Stimulated activated memory B cell treated with anti-CD40 and anti-IgM and Interleukin-4, amounts not matched to agents 10 μg/mL and 1 μg/mL and 100 μg/mL, for 72 hours (primary cell): ENCODE data around the gene ATXN7L1.
"Not testable (repeated sequence)": the region's sequence is repeated elsewhere in the genome, so short reads cannot be mapped to it uniquely, and the experiment has no call there.

Source experiments
- ATAC-seq: fragments of 150-1000 bp; cut with Tn5 transposase; 2 replicates; pipeline ENCODE4 v1.10.0; 2021
- H3K27ac Mint-ChIP-seq: one replicate; pipeline ENCODE4 v1.8.0; 2022; ENCODE audit warnings: mild to moderate bottlenecking, mixed read lengths
- H3K27me3 Mint-ChIP-seq: one replicate; pipeline ENCODE4 v1.8.0; 2022; ENCODE audit warnings: mixed read lengths
- H3K36me3 Mint-ChIP-seq: one replicate; pipeline ENCODE4 v1.8.0; 2022; ENCODE audit warnings: mixed read lengths
- H3K4me1 Mint-ChIP-seq: one replicate; pipeline ENCODE4 v1.8.0; 2022; ENCODE audit warnings: mixed read lengths
- H3K4me3 Mint-ChIP-seq: one replicate; pipeline ENCODE4 v1.8.0; 2022; ENCODE audit warnings: mild to moderate bottlenecking, moderate library complexity, mixed read lengths
- H3K9me3 Mint-ChIP-seq: one replicate; pipeline ENCODE4 v1.8.0; 2022; ENCODE audit warnings: mixed read lengths

Gene ATXN7L1

GRCh38 chr7:105698531-105698930, 177.9 kb downstream of the ATXN7L1 start:
- Mint-ChIP-seq H3K27me3 (no peaks in the 10 kb centered on the region), H3K4me1 (peaks cover 5% of the 10 kb centered on the region), H3K36me3 (no peaks in the 10 kb centered on the region), H3K4me3 (no peak overlapping the region), H3K9me3 (no peaks in the 10 kb centered on the region), H3K27ac (no peak overlapping the region)
- ATAC-seq: no peak

GRCh38 chr7:105697753-105698152, 178.6 kb downstream of the ATXN7L1 start:
- Mint-ChIP-seq H3K4me1 (peaks cover 10% of the 10 kb centered on the region), H3K27ac (no peak overlapping the region), H3K27me3 (no peaks in the 10 kb centered on the region), H3K4me3 (no peak overlapping the region), H3K36me3 (no peaks in the 10 kb centered on the region), H3K9me3 (no peaks in the 10 kb centered on the region)
- ATAC-seq: no peak

DNA sequence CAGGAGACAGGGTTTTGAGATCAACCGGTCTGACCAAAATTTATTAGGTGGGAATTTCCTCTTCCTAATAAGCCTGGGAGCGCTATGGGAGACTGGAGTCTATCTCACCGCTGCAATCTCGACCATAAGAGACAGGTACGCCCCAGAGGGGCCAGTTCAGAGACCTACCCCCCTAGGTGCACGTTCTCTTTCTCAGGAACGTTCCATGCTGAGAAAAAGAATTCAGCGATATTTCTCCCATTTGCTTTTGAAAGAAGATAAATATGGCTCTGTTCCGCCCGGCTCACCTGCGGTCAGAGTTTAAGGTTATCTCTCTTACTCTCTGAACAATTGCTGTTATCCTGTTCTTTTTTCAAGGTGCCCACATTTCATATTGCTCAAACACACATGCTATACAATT, 179.2 kb downstream of the ATXN7L1 start:
- H3K27ac Mint-ChIP-seq, H3K36me3 Mint-ChIP-seq, ATAC-seq, H3K27me3 Mint-ChIP-seq, H3K9me3 Mint-ChIP-seq, H3K4me3 Mint-ChIP-seq: not testable (repeated sequence)
- H3K4me1 Mint-ChIP-seq: peaks cover 16% of the 10 kb centered on the region

GRCh38 chr7:105693576-105693975, 182.8 kb downstream of the ATXN7L1 start:
- Mint-ChIP-seq H3K4me3 (no peak overlapping the region), H3K9me3 (no peaks in the 10 kb centered on the region), H3K27me3 (no peaks in the 10 kb centered on the region), H3K4me1 (peaks cover 45% of the 10 kb centered on the region), H3K27ac (peak overlapping the region; percentile 99), H3K36me3 (no peaks in the 10 kb centered on the region)
- no peak for ATAC-seq

DNA sequence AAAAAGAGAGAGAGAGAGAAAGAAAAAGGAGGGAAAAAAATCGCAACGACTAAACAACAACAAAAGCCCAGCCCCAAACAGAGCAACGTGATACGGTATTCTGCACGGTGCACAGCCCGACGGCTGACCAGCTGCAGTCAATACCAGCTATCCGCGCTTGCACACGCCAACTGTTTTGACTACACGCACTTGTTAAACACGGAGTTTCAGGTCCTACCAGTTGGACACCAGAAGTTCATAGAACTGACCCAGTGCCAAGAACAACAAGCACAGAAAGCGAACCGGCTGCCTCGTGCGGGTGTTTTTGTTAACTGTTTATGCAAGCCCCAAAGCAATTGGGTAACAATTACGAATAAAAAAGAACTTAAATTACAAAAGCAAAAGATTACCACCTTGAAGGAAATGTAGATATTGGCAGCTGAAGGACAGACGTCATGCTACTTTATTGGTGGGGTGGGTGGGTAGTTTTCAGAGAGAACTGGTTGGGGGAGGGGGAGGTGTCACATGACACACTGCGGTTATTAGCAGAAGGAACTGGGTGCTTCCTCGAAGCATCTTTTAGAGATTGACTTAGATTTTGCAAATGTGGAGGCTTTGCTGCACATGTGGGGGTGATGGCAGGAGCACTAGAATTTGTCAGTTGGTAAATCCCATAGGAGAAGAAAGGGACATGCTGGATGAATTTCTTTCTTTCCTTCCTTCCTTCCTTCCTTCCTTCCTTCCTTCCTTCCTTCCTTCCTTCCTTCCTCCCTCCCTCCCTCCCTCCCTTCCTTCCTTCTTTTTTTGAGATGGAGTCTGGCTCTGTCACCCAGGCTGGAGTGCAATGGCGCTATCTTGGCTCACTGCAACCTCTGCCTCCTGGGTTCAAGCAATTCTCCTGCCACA, 184.5 kb downstream of the ATXN7L1 start:
- peaks cover 49% of the 10 kb centered on the region for H3K4me1 Mint-ChIP-seq

GRCh38 chr7:105691082-105691679, 185.2 kb downstream of the ATXN7L1 start:
- Mint-ChIP-seq H3K27ac (peak overlapping the region; percentile 99), H3K27me3 (no peaks in the 10 kb centered on the region), H3K4me3 (peak overlapping the region; percentile 99), H3K36me3 (no peaks in the 10 kb centered on the region), H3K9me3 (no peaks in the 10 kb centered on the region), H3K4me1 (peaks cover 49% of the 10 kb centered on the region)
- peak; percentile 73 for ATAC-seq

More for the DNA sequence above, 184.5 kb downstream of the ATXN7L1 start:
- Mint-ChIP-seq H3K27me3 (no peaks in the 10 kb centered on the region), H3K4me3 (peak overlapping the region; percentile 99), H3K27ac (peak overlapping the region; percentile 99), H3K9me3 (no peaks in the 10 kb centered on the region), H3K36me3 (no peaks in the 10 kb centered on the region)
- peak; percentile 84 for ATAC-seq

- no peaks in the 10 kb centered on the region for H3K9me3 Mint-ChIP-seq
Measured at GRCh38 chr7:105690325-105690945, 186.0 kb downstream of the ATXN7L1 start.

GRCh38 chr7:105689067-105689819, 187.2 kb downstream of the ATXN7L1 start:
- H3K27me3 Mint-ChIP-seq: no peaks in the 10 kb centered on the region
- no peak overlapping the region for H3K4me3 Mint-ChIP-seq
- no peak for ATAC-seq
- H3K27ac Mint-ChIP-seq: peak overlapping the region; percentile 42
- H3K9me3 Mint-ChIP-seq: no peaks in the 10 kb centered on the region
- peaks cover 1% of the 10 kb centered on the region for H3K36me3 Mint-ChIP-seq
- peaks cover 49% of the 10 kb centered on the region for H3K4me1 Mint-ChIP-seq

More at GRCh38 chr7:105690325-105690945, 186.0 kb downstream of the ATXN7L1 start:
- H3K27me3 Mint-ChIP-seq: no peaks in the 10 kb centered on the region
- H3K4me3 Mint-ChIP-seq: peak overlapping the region; percentile 99
- no peaks in the 10 kb centered on the region for H3K36me3 Mint-ChIP-seq
- ATAC-seq: no peak
- H3K27ac Mint-ChIP-seq: peak overlapping the region; percentile 99
- peaks cover 49% of the 10 kb centered on the region for H3K4me1 Mint-ChIP-seq

DNA sequence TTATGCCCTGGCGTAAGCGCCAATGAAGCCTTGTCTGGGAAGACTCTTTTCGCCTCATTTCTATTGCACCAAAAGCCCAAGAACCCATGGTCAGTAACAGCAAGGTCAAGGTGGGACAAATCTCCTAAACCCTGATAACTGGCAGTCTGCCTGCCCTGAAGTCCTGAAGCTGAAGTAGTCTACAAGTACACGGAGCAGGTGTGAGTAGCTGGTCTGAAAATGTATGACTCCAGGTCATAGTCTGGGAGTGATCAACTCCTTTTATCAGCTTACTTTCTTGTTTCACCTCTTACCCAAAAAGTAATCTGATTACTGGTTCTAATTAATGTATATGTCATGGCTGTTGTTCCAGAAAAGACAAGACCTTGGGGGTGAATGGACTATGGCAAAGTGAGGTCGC, 187.8 kb downstream of the ATXN7L1 start:
- H3K4me1 Mint-ChIP-seq: peaks cover 45% of the 10 kb centered on the region
- no peak overlapping the region for H3K4me3 Mint-ChIP-seq
- H3K36me3 Mint-ChIP-seq: peaks cover 8% of the 10 kb centered on the region
- peak overlapping the region; percentile 42 for H3K27ac Mint-ChIP-seq
- H3K27me3 Mint-ChIP-seq: no peaks in the 10 kb centered on the region
- no peaks in the 10 kb centered on the region for H3K9me3 Mint-ChIP-seq
- ATAC-seq: no peak

DNA sequence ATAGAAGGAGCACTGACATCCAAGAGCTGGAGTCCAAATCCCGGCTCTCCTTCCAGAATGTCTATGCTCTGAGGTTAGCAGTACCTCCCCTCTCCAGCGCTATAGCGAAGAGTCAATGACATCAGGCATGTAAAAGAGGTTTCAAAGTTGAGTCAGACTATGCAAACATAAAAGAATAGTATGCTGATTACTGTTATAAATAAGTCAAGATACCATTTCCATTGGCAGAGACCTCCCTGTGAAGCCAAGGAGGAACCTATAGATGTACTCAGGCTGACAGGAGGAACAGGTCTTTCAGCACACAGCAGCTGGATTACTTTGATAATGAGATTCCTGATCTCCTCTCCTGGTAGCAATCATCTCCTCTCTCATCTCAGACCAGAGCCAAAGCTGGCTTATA, 191.2 kb downstream of the ATXN7L1 start:
- Mint-ChIP-seq H3K36me3 (peaks cover 17% of the 10 kb centered on the region), H3K9me3 (no peaks in the 10 kb centered on the region), H3K27me3 (no peaks in the 10 kb centered on the region), H3K27ac (no peak overlapping the region), H3K4me1 (peaks cover 20% of the 10 kb centered on the region), H3K4me3 (no peak overlapping the region)
- ATAC-seq: no peak

- Mint-ChIP-seq H3K4me1 (peaks cover 28% of the 10 kb centered on the region), H3K27ac (no peak overlapping the region), H3K27me3 (no peaks in the 10 kb centered on the region), H3K9me3 (no peaks in the 10 kb centered on the region), H3K36me3 (peaks cover 17% of the 10 kb centered on the region), H3K4me3 (no peak overlapping the region)
- no peak for ATAC-seq
Measured at GRCh38 chr7:105682341-105683060, 193.9 kb downstream of the ATXN7L1 start.

DNA sequence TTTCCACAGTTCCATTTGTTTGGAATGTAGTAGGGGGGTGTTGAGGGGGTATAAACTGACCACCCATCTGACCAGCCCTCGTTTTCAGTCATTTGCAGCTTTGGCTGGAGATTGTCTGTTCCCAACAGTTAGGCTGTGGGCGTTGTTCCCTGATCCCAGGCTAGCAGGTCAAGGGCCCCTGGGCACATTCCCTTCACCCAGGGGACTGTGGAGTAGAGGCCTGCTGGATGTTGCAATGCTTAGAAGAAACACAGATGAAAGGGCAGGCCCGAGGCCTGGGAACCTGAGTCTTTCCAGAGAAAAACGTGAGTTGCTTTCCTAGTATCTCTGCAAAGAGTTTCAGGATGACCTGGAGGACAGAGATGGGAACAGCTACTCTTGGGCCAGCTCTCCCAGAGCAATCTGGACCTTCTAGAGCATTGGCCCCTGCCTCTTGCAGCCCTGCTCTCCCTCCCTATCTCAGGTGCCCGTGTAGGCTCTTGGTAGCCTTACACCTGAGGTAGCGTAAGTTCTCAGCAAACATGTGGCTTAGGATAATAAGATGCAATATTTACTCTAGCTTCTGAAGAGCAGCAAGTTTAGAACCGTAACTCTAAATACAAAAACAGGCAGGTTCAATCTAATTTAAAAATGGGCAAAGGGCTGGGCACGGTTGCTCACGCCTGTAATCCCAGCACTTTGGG, 195.8 kb downstream of the ATXN7L1 start:
- no peaks in the 10 kb centered on the region for H3K27me3 Mint-ChIP-seq
- H3K36me3 Mint-ChIP-seq: peaks cover 17% of the 10 kb centered on the region
- peaks cover 45% of the 10 kb centered on the region for H3K4me1 Mint-ChIP-seq
- no peak overlapping the region for H3K4me3 Mint-ChIP-seq
- no peaks in the 10 kb centered on the region for H3K9me3 Mint-ChIP-seq
- H3K27ac Mint-ChIP-seq: no peak overlapping the region
- ATAC-seq: no peak

DNA sequence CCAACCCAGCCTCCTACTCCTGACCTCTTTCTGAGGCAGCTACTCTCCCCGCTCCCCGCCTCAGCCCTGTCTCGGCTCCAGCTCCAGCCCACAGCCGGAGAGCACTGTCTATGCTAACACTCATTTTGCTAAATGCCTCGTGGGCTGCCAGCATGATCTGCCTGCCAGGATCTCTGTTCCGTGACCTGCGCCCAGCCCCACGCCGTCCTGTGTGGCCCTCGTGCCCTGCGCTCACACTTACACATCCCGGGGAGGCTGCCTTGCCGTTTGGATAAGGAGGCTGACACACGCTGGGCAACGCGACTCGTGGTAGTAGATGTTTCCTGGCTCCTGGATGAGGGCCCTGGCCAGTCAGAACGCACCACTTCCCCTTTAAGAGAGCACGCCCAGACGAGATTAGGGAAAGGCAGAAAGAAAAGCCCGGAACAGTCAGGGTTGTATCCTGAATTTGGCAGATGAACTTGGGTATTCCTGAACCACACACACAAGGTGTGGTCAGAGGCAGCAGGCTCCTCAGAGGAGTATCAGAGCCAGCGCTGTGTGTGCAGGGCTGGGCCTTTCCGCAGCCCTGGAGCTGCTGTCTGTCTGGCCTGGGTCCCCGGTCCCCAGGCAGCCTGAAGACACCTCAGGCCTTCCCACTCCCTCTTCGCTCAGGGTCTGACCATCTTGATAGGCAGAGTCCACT, 197.4 kb downstream of the ATXN7L1 start:
- H3K9me3 Mint-ChIP-seq: no peaks in the 10 kb centered on the region
- peaks cover 13% of the 10 kb centered on the region for H3K36me3 Mint-ChIP-seq
- H3K27ac Mint-ChIP-seq: peak overlapping the region; percentile 96
- H3K4me1 Mint-ChIP-seq: peaks cover 62% of the 10 kb centered on the region
- no peaks in the 10 kb centered on the region for H3K27me3 Mint-ChIP-seq
- ATAC-seq: peak; percentile 62
- peak overlapping the region; percentile 90 for H3K4me3 Mint-ChIP-seq
